ENCODE data around the gene GSTO2. TPM values are rescaled to one million over a fixed set of nuclear protein-coding genes. Genes with fewer than 3 reads are reported as not detected.

Gene GSTO2
- total RNA-seq, 1 donor from 2014 or later = 1.2 TPM

DNA sequence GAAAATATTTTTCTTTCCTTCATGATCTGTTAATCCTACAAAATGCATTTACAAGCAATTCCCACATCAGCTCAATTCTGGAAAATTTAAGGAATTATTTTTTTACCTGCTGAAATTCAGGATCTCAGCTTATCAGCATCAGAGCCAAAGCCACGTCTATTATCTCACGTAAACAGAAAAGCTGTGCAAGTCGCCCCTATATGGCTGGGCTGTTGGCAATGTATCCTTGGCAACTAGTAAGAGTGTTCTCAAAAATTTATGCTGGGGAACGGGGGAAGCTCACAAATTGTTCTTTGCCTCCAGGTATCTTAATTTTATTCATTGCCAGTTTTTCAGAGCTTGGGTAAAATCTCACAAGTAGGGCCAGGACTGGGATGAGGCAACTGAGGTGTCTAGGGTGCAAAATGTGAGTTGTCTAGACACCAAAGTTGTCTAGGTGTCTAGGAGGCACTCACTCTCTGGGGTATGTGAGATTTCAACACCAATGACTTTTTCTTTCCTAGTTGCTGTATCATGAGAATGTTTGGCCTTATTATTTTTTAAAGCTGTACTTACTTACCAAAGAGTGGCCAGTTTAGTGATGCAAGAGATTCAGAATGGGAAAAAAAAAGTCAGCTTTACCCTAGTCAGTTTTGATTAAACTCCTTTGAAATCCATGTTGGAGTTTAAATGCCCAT lies 5.1 kb downstream of the GSTO2 start:
- Mint-ChIP-seq H3K36me3 (ENCODE audit: low read depth, unreplicated experiment) (no peaks in the 10 kb centered on the region), H3K4me1 (ENCODE audit: low read depth, unreplicated experiment) (no peaks in the 10 kb centered on the region), H3K27me3 (ENCODE audit: low read depth, unreplicated experiment) (peaks cover 12% of the 10 kb centered on the region), H3K9me3 (ENCODE audit: unreplicated experiment) (no peaks in the 10 kb centered on the region), H3K27ac (ENCODE audit: unreplicated experiment) (peak overlapping the region; percentile 18), H3K4me3 (ENCODE audit: unreplicated experiment) (no peak overlapping the region)
- peak overlapping the region; percentile 78 for H3K4me2 ChIP-seq (ENCODE audit: low read length)
- TF ChIP-seq, protein P1, sequence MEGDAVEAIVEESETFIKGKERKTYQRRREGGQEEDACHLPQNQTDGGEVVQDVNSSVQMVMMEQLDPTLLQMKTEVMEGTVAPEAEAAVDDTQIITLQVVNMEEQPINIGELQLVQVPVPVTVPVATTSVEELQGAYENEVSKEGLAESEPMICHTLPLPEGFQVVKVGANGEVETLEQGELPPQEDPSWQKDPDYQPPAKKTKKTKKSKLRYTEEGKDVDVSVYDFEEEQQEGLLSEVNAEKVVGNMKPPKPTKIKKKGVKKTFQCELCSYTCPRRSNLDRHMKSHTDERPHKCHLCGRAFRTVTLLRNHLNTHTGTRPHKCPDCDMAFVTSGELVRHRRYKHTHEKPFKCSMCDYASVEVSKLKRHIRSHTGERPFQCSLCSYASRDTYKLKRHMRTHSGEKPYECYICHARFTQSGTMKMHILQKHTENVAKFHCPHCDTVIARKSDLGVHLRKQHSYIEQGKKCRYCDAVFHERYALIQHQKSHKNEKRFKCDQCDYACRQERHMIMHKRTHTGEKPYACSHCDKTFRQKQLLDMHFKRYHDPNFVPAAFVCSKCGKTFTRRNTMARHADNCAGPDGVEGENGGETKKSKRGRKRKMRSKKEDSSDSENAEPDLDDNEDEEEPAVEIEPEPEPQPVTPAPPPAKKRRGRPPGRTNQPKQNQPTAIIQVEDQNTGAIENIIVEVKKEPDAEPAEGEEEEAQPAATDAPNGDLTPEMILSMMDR (IDR thresholded peaks at IDR 0.05; ENCODE audit: insufficient read depth, low read depth, low read length) = no peak
- no peak for TF ChIP-seq EZH2 (IDR thresholded peaks at IDR 0.05; ENCODE audit: insufficient read depth, low read length)
- H3K4me3 ChIP-seq (ENCODE audit: insufficient read depth, low read depth, low read length) = no peak overlapping the region
- no peak overlapping the region for H3K9ac ChIP-seq (ENCODE audit: low read length)
- no peaks in the 10 kb centered on the region for H3K9me3 ChIP-seq (ENCODE audit: insufficient read depth, low read depth, low read length)
- FAIRE-seq (no peak), DNase-seq (ENCODE audit: low read depth) (no peak)
- peak overlapping the region; percentile 79 for H2AFZ ChIP-seq (ENCODE audit: low read depth, low read length)
- H3K36me3 ChIP-seq (ENCODE audit: insufficient read depth, low read length) = no peaks in the 10 kb centered on the region
- no peak overlapping the region for H3K27ac ChIP-seq (ENCODE audit: low read depth, low read length)
- peaks cover 5% of the 10 kb centered on the region for H3K4me1 ChIP-seq (ENCODE audit: insufficient read depth, low read length)
- no peaks in the 10 kb centered on the region for H3K27me3 ChIP-seq (ENCODE audit: insufficient read depth, low read length)
- no peaks in the 10 kb centered on the region for H4K20me1 ChIP-seq (ENCODE audit: insufficient read depth, low read length)
- H3K79me2 ChIP-seq (ENCODE audit: insufficient read depth, low read length) = no peaks in the 10 kb centered on the region

- Mint-ChIP-seq H3K4me1 (ENCODE audit: low read depth, unreplicated experiment) (no peaks in the 10 kb centered on the region), H3K27me3 (ENCODE audit: low read depth, unreplicated experiment) (peaks cover 12% of the 10 kb centered on the region), H3K27ac (ENCODE audit: unreplicated experiment) (no peak overlapping the region), H3K36me3 (ENCODE audit: low read depth, unreplicated experiment) (no peaks in the 10 kb centered on the region), H3K4me3 (ENCODE audit: unreplicated experiment) (peak overlapping the region; percentile 62), H3K9me3 (ENCODE audit: unreplicated experiment) (no peaks in the 10 kb centered on the region)
- Histone ChIP-seq H2AFZ (ENCODE audit: low read depth, low read length) (peak overlapping the region; percentile 79), H3K4me3 (ENCODE audit: insufficient read depth, low read depth, low read length) (no peak overlapping the region), H3K4me2 (ENCODE audit: low read length) (peak overlapping the region; percentile 78), H3K9ac (ENCODE audit: low read length) (peak overlapping the region; percentile 47), H3K79me2 (ENCODE audit: insufficient read depth, low read length) (no peaks in the 10 kb centered on the region), H4K20me1 (ENCODE audit: insufficient read depth, low read length) (no peaks in the 10 kb centered on the region), H3K4me1 (ENCODE audit: insufficient read depth, low read length) (peaks cover 5% of the 10 kb centered on the region), H3K27ac (ENCODE audit: low read depth, low read length) (no peak overlapping the region), H3K27me3 (ENCODE audit: insufficient read depth, low read length) (no peaks in the 10 kb centered on the region), H3K36me3 (ENCODE audit: insufficient read depth, low read length) (no peaks in the 10 kb centered on the region), H3K9me3 (ENCODE audit: insufficient read depth, low read depth, low read length) (no peaks in the 10 kb centered on the region)
- FAIRE-seq (no peak), DNase-seq (ENCODE audit: low read depth) (no peak)
- no peak for TF ChIP-seq EZH2 (IDR thresholded peaks at IDR 0.05; ENCODE audit: insufficient read depth, low read length)
- TF ChIP-seq, protein P1 (IDR thresholded peaks at IDR 0.05; ENCODE audit: insufficient read depth, low read depth, low read length) = peak; percentile 57
Observed at GRCh38 chr10:104274762-104275721, 6.1 kb downstream of the GSTO2 start.
